Body of pancreas (tissue), 4 donors: Measurements from ENCODE around the gene SMCHD1.
"Not testable (repeated sequence)": the region's sequence is repeated elsewhere in the genome, so short reads cannot be mapped to it uniquely, and the experiment has no call there.

Source experiments
- CTCF ChIP-seq, 7 experiments: fragments of 450-650 bp in 4 of 7; fragments of 200-600 bp in 3 of 7; sonication (generic) in 3 of 7; IDR thresholded peaks; one replicate each; pipeline ENCODE4 v1.5.1; 2016 to 2019; ENCODE audit warnings: antibody characterized with exemption in 7 of 7
- POLR2A ChIP-seq, 3 donors: fragments of 450-650 bp; IDR thresholded peaks; one replicate each; pipeline ENCODE4 v1.6.1; 2016; ENCODE audit warnings: antibody characterized with exemption in 3 of 3, mild to moderate bottlenecking in 2 of 3

- not testable (repeated sequence) for TF ChIP-seq CTCF, POLR2A (IDR thresholded peaks at IDR 0.05)
Measured at GRCh38 chr18:2837290-2837689, 181.8 kb downstream of the SMCHD1 start.
